B cell (primary cell): ENCODE measurements around the gene STIMATE. TPM values are rescaled to one million over a fixed set of nuclear protein-coding genes. Genes with fewer than 3 reads are reported as not detected.

Source experiments
- ATAC-seq: fragments of 200-7000 bp; cut with Tn5 transposase; one replicate; pipeline ENCODE4 v1.10.0; 2021; ENCODE audit warnings: low read depth, mild to moderate bottlenecking, moderate number of reproducible peaks, moderate library complexity
- CTCF ChIA-PET: fragments of 350-600 bp; sonication (Branson Sonifier 250); formaldehyde crosslinking; loops from one replicate; lab custom pipeline; 2021; ENCODE audit warnings: antibody characterized with exemption, inconsistent platforms; lab: Charles Lee
- POLR2A ChIA-PET: fragments of 350-600 bp; sonication (Branson Sonifier 250); formaldehyde crosslinking; loops from one replicate; lab custom pipeline; 2021; ENCODE audit warnings: antibody characterized with exemption; lab: Charles Lee
- DNase-seq: peaks from one replicate; pipeline ENCODE4 v3.0.0; 2013
- H2AFZ ChIP-seq: 2 replicates; pipeline ENCODE4 v1.6.1; 2012; ENCODE audit warnings: mild to moderate bottlenecking, low read depth, low read length; ENCODE audit not compliant: insufficient read depth, poor library complexity, severe bottlenecking
- H3K27ac ChIP-seq, 2 donors: 1 replicate in 1 of 2; 2 replicates in 1 of 2; pipeline ENCODE4 v1.5.1; 2012 to 2013; ENCODE audit warnings: low read length in 2 of 2, mild to moderate bottlenecking in 2 of 2, moderate library complexity in 1 of 2
- H3K27me3 ChIP-seq, 4 experiments: fragments of 200-600 bp in 1 of 4; sonication (generic) in 1 of 4; replicated peaks in 1 of 4; 1 replicate in 2 of 4; 2 replicates in 2 of 4; pipeline versions ENCODE4 v1.6.1 to v1.7.0; 2013 to 2016; ENCODE audit warnings: low read length in 3 of 4, mild to moderate bottlenecking in 2 of 4, mixed read lengths in 1 of 4, moderate library complexity in 1 of 4; ENCODE audit not compliant: insufficient read depth in 4 of 4, control insufficient read depth in 3 of 4; ENCODE audit errors: control extremely low read depth in 1 of 4
- H3K36me3 ChIP-seq, 2 experiments: replicated peaks in 1 of 2; 1 replicate in 1 of 2; 2 replicates in 1 of 2; pipeline versions ENCODE4 v1.6.1 to v1.7.1; 2013; ENCODE audit warnings: low read length in 1 of 2; ENCODE audit not compliant: insufficient read depth in 2 of 2, control insufficient read depth in 1 of 2; ENCODE audit errors: control extremely low read depth in 1 of 2, extremely low read depth in 1 of 2
- H3K4me1 ChIP-seq, 2 donors: fragments of 200-600 bp in 1 of 2; sonication (generic) in 1 of 2; 1 replicate in 1 of 2; 2 replicates in 1 of 2; pipeline versions ENCODE4 v1.5.1 to v1.6.1; 2013 to 2017; ENCODE audit warnings: low read length in 2 of 2; ENCODE audit not compliant: control insufficient read depth in 2 of 2, insufficient read depth in 2 of 2
- H3K4me2 ChIP-seq: replicated peaks from 2 replicates; pipeline ENCODE3; 2012; ENCODE audit warnings: mild to moderate bottlenecking, low read depth, low read length; ENCODE audit not compliant: poor library complexity, severe bottlenecking
- H3K4me3 ChIP-seq, 5 experiments: fragments of 200-600 bp in 1 of 5; sonication (generic) in 1 of 5; 1 replicate in 3 of 5; 2 replicates in 2 of 5; pipeline versions ENCODE4 v1.5.1 to v1.7.0; 2011 to 2016; ENCODE audit warnings: low read length in 4 of 5, mild to moderate bottlenecking in 4 of 5, low read depth in 2 of 5, control low read depth in 1 of 5, moderate library complexity in 1 of 5; ENCODE audit not compliant: insufficient read depth in 1 of 5; ENCODE audit errors: control extremely low read depth in 1 of 5, extremely low read depth in 1 of 5
- H3K79me2 ChIP-seq: fragments of 200-600 bp; sonication (generic); one replicate; pipeline ENCODE4 v1.6.0; 2016; ENCODE audit warnings: low read length; ENCODE audit not compliant: control insufficient read depth, insufficient read depth
- H3K9ac ChIP-seq: fragments of 200-600 bp; sonication (generic); 2 replicates; pipeline ENCODE4 v1.6.1; 2017; ENCODE audit warnings: mild to moderate bottlenecking, low read length, moderate library complexity
- H3K9me3 ChIP-seq, 3 donors: one replicate each; pipeline versions ENCODE4 v1.6.1 to v1.7.1; 2013; ENCODE audit warnings: low read length in 2 of 3; ENCODE audit not compliant: control insufficient read depth in 2 of 3, insufficient read depth in 1 of 3; ENCODE audit errors: control extremely low read depth in 1 of 3
- H4K20me1 ChIP-seq: 2 replicates; pipeline ENCODE4 v1.6.0; 2012; ENCODE audit warnings: mild to moderate bottlenecking, low read length; ENCODE audit not compliant: insufficient read depth, control insufficient read depth, poor library complexity, severe bottlenecking
- H3K27ac Mint-ChIP-seq: one replicate; pipeline ENCODE4 v1.8.0; 2021; ENCODE audit warnings: mixed read lengths
- H3K27me3 Mint-ChIP-seq: one replicate; pipeline ENCODE4 v1.8.0; 2021; ENCODE audit warnings: mixed read lengths
- H3K4me1 Mint-ChIP-seq: one replicate; pipeline ENCODE4 v1.8.0; 2021; ENCODE audit warnings: mixed read lengths
- H3K4me3 Mint-ChIP-seq: one replicate; pipeline ENCODE4 v1.8.0; 2021; ENCODE audit warnings: mixed read lengths
- H3K9me3 Mint-ChIP-seq: one replicate; pipeline ENCODE4 v1.8.0; 2022; ENCODE audit warnings: mixed read lengths; ENCODE audit not compliant: insufficient read depth
- EZH2 ChIP-seq: IDR thresholded peaks from 2 replicates; pipeline ENCODE4 v1.6.1; 2012; ENCODE audit warnings: borderline replicate concordance, low read depth, mild to moderate bottlenecking, moderate library complexity, low read length; ENCODE audit not compliant: insufficient read depth, poor library complexity, severe bottlenecking
- WGBS: methylation state at CpG from one replicate; pipeline ENCODE4 v1.1.5; 2013; ENCODE audit warnings: missing lambda C conversion rate; ENCODE audit not compliant: insufficient coverage; 5-methylcytosine and 5-hydroxymethylcytosine counted together
- intact Hi-C: fragments of 100-400 bp; cut with micrococcal nuclease; formaldehyde crosslinking; loops from one replicate; pipeline ENCODE4 v1.10.0; 2022
- polyA plus RNA-seq: library from polyadenylated mRNA; depleted of rRNA; stranded (reverse); fragments of >200 nt; gene quantifications from 2 replicates; pipeline ENCODE4 v1.2.3, GENCODE V29; 2012
- total RNA-seq, 2 donors: library from RNA; stranded (reverse); fragments of 120-200 nt in 1 of 2; gene quantifications; 1 replicate in 1 of 2; 2 replicates in 1 of 2; pipeline versions ENCODE4 v1.2.3 to v1.2.4, GENCODE V29; 2013 to 2022
- TF ChIP-seq, protein P1 (sequence below): fragments of 200-600 bp; IDR thresholded peaks from one replicate; pipeline ENCODE4 v1.8.0; 2022; ENCODE audit warnings: antibody characterized with exemption, mild to moderate bottlenecking

The STIMATE gene
- total and polyA plus RNA-seq, 2 donors (not counting 1 experiment from before 2014, with no cell fraction given) = 24.6 to 38.4 TPM

- Histone ChIP-seq H4K20me1 (no peaks in the 10 kb centered on the region), H3K4me3 (no peak overlapping the region), H3K4me2 (no peak overlapping the region), H3K36me3 (peaks cover 16 to 54% of the 10 kb centered on the region in 2 experiments), H3K9me3 (no peaks in the 10 kb centered on the region), H3K79me2 (no peaks in the 10 kb centered on the region), H3K9ac (no peak overlapping the region), H3K27ac (no peak overlapping the region), H3K27me3 (no peaks in the 10 kb centered on the region), H2AFZ (no peak overlapping the region), H3K4me1 (no peaks in the 10 kb centered on the region)
- Mint-ChIP-seq H3K4me1 (no peaks in the 10 kb centered on the region), H3K9me3 (no peaks in the 10 kb centered on the region), H3K27ac (no peak overlapping the region), H3K27me3 (no peaks in the 10 kb centered on the region), H3K4me3 (no peak overlapping the region)
- CTCF ChIA-PET = no interaction called here
- no peak for ATAC-seq
- TF ChIP-seq EZH2 = no peak
- TF ChIP-seq, protein P1, sequence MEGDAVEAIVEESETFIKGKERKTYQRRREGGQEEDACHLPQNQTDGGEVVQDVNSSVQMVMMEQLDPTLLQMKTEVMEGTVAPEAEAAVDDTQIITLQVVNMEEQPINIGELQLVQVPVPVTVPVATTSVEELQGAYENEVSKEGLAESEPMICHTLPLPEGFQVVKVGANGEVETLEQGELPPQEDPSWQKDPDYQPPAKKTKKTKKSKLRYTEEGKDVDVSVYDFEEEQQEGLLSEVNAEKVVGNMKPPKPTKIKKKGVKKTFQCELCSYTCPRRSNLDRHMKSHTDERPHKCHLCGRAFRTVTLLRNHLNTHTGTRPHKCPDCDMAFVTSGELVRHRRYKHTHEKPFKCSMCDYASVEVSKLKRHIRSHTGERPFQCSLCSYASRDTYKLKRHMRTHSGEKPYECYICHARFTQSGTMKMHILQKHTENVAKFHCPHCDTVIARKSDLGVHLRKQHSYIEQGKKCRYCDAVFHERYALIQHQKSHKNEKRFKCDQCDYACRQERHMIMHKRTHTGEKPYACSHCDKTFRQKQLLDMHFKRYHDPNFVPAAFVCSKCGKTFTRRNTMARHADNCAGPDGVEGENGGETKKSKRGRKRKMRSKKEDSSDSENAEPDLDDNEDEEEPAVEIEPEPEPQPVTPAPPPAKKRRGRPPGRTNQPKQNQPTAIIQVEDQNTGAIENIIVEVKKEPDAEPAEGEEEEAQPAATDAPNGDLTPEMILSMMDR = no peak
- POLR2A ChIA-PET = no interaction called here
- 90% methylated on average over 3 of the region's 6 CpGs for WGBS
- intact Hi-C loops = no loop called here
- no peak for DNase-seq
Measured at GRCh38 chr3:52910823-52911222, 13.5 kb upstream of the STIMATE start.

DNA sequence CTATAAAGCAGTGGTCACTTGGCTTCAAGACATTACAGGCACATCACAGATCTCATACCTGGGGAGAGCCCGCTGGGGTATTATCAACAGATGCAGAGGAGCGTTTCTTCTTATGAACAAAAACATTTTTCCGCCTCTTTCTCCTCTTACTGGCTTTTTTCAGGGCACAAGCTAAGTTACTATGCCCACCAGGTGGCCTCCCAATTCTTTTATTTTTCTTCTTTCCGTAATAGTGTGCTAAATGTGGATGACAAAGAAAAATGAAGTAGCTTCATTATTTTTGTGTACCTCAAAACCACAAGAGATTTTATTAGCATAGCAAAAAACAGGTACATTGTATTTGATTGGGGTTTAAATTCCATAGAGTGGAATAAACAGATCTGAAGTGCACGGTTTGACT, 10.1 kb upstream of the STIMATE start:
- ChIA-PET POLR2A (no interaction called here), CTCF (interaction anchor here (1.0 to 2.8 kb wide), 9 partner anchors 8 to 166 kb away, joined by 3 to 14 read pairs (median 6); no protein-coding TSS in a partner anchor)
- H4K20me1 ChIP-seq = no peaks in the 10 kb centered on the region
- no peaks in the 10 kb centered on the region for H3K27me3 ChIP-seq
- intact Hi-C loops = loop anchor here (1.0 kb wide), 1 partner anchor 165 kb away; no protein-coding TSS in a partner anchor
- H3K4me1 Mint-ChIP-seq = no peaks in the 10 kb centered on the region
- H3K4me3 Mint-ChIP-seq = no peak overlapping the region
- H3K27me3 Mint-ChIP-seq = no peaks in the 10 kb centered on the region
- no peak for ATAC-seq
- no peak overlapping the region for H3K27ac Mint-ChIP-seq
- peaks cover 6 to 51% of the 10 kb centered on the region in 2 experiments for H3K36me3 ChIP-seq
- H3K4me2 ChIP-seq = no peak overlapping the region
- H3K4me1 ChIP-seq = no peaks in the 10 kb centered on the region
- TF ChIP-seq, protein P1 = peak; percentile 15
- no peak for TF ChIP-seq EZH2
- H3K79me2 ChIP-seq = no peaks in the 10 kb centered on the region
- no peak overlapping the region for H3K27ac ChIP-seq
- H3K9me3 ChIP-seq = no peaks in the 10 kb centered on the region
- no peak overlapping the region for H3K4me3 ChIP-seq
- no peaks in the 10 kb centered on the region for H3K9me3 Mint-ChIP-seq
- H2AFZ ChIP-seq = no peak overlapping the region
- 100% methylated on average over 4 of the region's 5 CpGs for WGBS
- no peak for DNase-seq
- H3K9ac ChIP-seq = no peak overlapping the region
